Bronchial epithelial cell (primary cell): Measurements from ENCODE around the gene CHMP2A. TPM values are rescaled to one million over a fixed set of nuclear protein-coding genes. Genes with fewer than 3 reads are reported as not detected.

ENCODE experiments used
- DNase-seq: peaks from one replicate; pipeline ENCODE4 v3.0.0-alpha.2; 2010; ENCODE audit warnings: low read depth
- FAIRE-seq: peaks from 2 replicates; lab custom pipeline; 2011; peaks lifted over from hg19 to GRCh38; lab: Jason Lieb, UNC
- H3K27me3 ChIP-seq: 2 replicates; pipeline ENCODE4 v1.5.1; 2011; ENCODE audit warnings: low read length; ENCODE audit not compliant: control insufficient read depth, insufficient read depth
- H3K36me3 ChIP-seq: 2 replicates; pipeline ENCODE4 v1.5.1; 2011; ENCODE audit warnings: low read length; ENCODE audit not compliant: control insufficient read depth, insufficient read depth
- H3K4me3 ChIP-seq: 2 replicates; pipeline ENCODE4 v1.5.1; 2011; ENCODE audit warnings: mild to moderate bottlenecking, low read depth, low read length, control low read depth
- total RNA-seq: library from RNA; depleted of rRNA; stranded (reverse); fragments of >200 nt; gene quantifications from 2 replicates; pipeline ENCODE4 v1.2.1, GENCODE V29; 2014
- TF ChIP-seq, protein P1 (sequence below): IDR thresholded peaks from 2 replicates; pipeline ENCODE4 v1.5.1; 2011; ENCODE audit warnings: mild to moderate bottlenecking, moderate library complexity, low read length, control low read depth, inconsistent platforms; ENCODE audit not compliant: insufficient read depth, severe bottlenecking

CHMP2A gene
- total RNA-seq, 1 donor from 2014 or later, result 166 TPM

DNA sequence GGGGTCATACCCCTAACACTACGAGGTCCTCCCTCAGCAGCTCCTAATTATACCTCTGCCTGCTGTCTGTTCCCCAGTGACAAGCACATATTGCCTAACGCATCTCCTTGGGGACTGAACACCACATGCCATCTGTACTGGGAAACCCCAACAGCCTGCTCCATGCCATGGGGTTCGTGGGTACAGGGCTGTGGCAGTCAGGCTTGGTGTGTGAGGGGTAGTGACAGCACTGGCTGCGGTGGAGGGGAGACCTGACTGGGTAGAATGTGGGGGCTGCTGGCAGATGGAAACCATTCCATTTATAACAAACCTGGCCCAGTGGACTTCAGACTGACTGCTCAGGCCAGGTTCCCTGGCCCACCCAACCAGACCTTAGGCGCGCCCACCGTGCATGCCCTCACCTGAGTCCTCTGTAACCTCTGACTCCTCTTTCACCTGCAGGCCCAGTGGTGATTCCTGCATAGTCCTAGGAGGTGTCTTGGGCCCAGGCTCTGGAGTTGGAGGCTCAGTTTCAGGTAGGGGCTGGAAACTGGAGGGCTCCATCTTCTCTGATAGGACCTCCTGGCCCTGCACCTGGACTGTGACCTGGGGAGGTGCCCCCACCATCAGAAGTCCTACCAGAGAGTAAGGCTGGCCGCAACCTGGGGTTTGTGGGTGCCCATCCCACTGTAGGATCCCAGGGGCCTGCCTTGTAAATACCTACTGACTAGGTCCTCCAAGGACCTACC, 15.2 kb upstream of the CHMP2A start:
- TF ChIP-seq, protein P1, sequence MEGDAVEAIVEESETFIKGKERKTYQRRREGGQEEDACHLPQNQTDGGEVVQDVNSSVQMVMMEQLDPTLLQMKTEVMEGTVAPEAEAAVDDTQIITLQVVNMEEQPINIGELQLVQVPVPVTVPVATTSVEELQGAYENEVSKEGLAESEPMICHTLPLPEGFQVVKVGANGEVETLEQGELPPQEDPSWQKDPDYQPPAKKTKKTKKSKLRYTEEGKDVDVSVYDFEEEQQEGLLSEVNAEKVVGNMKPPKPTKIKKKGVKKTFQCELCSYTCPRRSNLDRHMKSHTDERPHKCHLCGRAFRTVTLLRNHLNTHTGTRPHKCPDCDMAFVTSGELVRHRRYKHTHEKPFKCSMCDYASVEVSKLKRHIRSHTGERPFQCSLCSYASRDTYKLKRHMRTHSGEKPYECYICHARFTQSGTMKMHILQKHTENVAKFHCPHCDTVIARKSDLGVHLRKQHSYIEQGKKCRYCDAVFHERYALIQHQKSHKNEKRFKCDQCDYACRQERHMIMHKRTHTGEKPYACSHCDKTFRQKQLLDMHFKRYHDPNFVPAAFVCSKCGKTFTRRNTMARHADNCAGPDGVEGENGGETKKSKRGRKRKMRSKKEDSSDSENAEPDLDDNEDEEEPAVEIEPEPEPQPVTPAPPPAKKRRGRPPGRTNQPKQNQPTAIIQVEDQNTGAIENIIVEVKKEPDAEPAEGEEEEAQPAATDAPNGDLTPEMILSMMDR, result no peak
- DNase-seq (no peak), FAIRE-seq (no peak)
- Histone ChIP-seq H3K4me3 (no peak overlapping the region), H3K36me3 (peaks cover 19% of the 10 kb centered on the region), H3K27me3 (no peaks in the 10 kb centered on the region)

DNA sequence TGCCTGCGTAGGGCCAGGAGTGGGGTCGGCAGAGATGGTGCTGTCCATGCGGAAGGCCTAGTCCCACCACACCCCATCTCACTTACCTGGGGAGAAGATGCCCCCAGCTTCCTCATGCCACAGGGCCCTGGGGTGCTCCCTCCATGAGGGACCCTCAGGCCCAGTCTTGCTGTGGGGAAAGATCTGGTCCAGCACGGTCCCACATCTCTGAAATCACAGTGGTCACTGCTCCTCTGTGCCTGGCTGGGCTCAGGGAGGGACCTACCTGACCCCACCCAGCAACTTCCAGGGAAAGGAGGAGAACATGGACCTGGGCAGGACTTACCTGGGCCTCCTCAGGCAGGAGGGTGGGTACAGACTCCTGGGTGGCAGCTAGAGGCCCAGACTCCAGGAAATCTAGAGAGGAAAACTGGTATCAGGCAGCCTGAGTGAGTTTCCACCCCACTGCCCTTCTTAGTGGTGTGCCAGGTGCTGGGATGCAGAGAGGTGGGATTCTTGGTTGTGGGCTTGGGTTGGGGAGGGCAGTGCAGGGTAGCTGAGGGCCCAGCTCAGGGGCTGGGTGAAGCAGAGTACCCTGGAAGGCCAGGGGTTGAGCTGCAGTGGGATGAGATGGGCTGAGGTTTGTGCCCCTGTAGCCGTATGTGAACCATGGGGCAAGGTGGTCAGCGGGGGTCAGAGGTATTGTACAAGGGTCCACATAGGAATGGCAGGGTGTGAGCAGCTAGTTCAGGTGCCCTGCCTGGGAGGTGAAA, 14.5 kb upstream of the CHMP2A start:
- no peak for DNase-seq
- Histone ChIP-seq H3K4me3 (no peak overlapping the region), H3K27me3 (no peaks in the 10 kb centered on the region), H3K36me3 (peaks cover 19% of the 10 kb centered on the region)
- FAIRE-seq, result no peak
- TF ChIP-seq, protein P1, result no peak

DNA sequence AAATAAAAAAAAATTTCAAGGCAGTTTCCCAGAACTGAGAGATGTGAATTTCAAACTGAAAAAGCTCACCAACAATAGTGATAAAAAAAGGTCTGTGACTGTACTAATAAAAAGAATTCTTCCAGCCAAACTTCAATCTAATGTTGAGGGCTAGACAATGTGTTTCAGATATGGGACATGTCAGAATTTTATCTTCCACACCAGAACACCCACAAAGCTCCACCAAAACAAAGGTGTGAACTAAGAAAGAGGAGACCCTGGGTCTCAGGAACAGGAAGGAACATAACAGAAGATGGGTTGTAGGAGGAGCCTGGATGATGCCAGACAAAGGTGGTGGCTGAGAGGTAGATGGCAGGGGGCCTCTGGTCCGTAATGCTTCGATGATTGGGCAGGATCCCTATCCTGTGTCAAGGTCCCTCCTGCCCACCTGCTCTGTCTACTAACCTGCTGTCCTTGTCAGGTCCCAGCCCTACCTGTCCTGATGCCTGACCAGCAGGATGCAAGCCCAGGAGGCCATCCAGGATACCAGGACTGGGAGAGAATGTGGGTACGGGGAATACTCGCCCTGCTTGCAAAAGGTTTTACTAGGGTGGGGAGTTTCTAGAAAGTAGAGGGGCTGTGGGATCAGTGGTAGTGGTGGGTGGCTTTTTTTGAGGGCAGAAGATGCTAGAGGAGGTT, 13.7 kb upstream of the CHMP2A start:
- Histone ChIP-seq H3K27me3 (no peaks in the 10 kb centered on the region), H3K4me3 (no peak overlapping the region), H3K36me3 (peaks cover 19% of the 10 kb centered on the region)
- DNase-seq (no peak), FAIRE-seq (no peak)
- TF ChIP-seq, protein P1, result no peak

DNA sequence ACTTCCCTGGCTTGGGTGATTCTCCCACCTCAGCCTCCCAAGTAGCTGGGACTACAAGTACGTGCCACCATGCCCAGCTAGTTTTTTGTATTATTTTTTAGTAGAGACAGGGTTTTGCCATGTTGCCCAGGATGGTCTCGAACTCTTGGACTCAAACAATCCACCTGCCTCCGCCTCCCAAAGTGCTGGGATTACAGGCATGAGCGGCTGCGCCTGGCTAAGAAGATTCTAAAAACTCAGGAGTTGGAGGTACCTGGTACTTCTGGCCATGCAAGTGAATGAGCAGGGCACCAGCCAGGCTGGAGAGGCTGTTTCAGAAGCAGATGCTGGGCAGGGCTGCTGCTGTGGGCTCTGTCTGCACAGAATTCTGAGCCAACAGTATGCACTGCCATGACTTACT, 12.1 kb upstream of the CHMP2A start:
- no peak for FAIRE-seq
- H3K27me3 ChIP-seq, result no peaks in the 10 kb centered on the region
- DNase-seq, result no peak
- H3K4me3 ChIP-seq, result no peak overlapping the region
- peaks cover 19% of the 10 kb centered on the region for H3K36me3 ChIP-seq
- TF ChIP-seq, protein P1, result no peak

DNA sequence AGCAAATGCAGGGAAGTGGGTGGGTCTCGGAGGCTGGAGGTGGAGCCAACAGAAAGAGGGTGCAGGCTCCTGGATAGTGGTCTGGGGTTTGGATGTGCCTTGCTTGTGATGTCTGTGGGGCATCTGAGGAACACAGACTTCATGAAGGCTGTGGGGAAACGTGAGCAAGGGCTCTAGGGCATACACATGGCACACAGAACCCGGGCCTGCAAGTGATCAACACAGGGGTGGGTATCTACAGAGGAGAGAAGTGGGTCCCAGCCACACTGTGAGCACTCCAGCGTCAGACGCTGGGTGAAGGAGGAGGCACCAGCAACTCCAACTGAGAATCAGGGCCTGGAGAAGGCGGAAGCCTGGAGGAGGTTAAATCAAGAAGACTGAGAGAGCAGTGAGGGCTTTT, 8.9 kb upstream of the CHMP2A start:
- Histone ChIP-seq H3K4me3 (no peak overlapping the region), H3K36me3 (peaks cover 5% of the 10 kb centered on the region), H3K27me3 (no peaks in the 10 kb centered on the region)
- TF ChIP-seq, protein P1, result no peak
- DNase-seq (no peak), FAIRE-seq (no peak)
